Neural progenitor cell (in vitro differentiated cells): ENCODE measurements around the gene ODAD4. TPM values are rescaled to one million over a fixed set of nuclear protein-coding genes. Genes with fewer than 3 reads are reported as not detected.
A peak's percentile ranks its signal among the peaks of the same experiment; 100 is the strongest.

Source experiments
- DNase-seq: peaks from one replicate; pipeline ENCODE4 v3.0.0-alpha.2; 2016; ENCODE audit warnings: low spot score
- H2AFZ ChIP-seq: fragments of 200-600 bp; sonication (generic); replicated peaks from 2 replicates; pipeline ENCODE4 v1.6.1; 2016; ENCODE audit warnings: antibody characterized with exemption
- H3F3A ChIP-seq: fragments of 200-600 bp; sonication (generic); 2 replicates; pipeline ENCODE4 v1.6.1; 2016; ENCODE audit warnings: antibody characterized with exemption, low read depth
- H3K27ac ChIP-seq: fragments of 200-600 bp; sonication (generic); 2 replicates; pipeline ENCODE4 v1.5.1; 2016; ENCODE audit warnings: mild to moderate bottlenecking
- H3K27me3 ChIP-seq: fragments of 200-600 bp; sonication (generic); 2 replicates; pipeline ENCODE4 v1.6.1; 2016; ENCODE audit warnings: mild to moderate bottlenecking, moderate library complexity
- H3K36me3 ChIP-seq: fragments of 200-600 bp; sonication (generic); 2 replicates; pipeline ENCODE4 v1.5.1; 2016
- H3K4me1 ChIP-seq: fragments of 200-600 bp; sonication (generic); 2 replicates; pipeline ENCODE4 v1.6.1; 2016; ENCODE audit warnings: mixed run types
- H3K4me2 ChIP-seq: fragments of 200-600 bp; sonication (generic); 2 replicates; pipeline ENCODE4 v1.6.1; 2016
- H3K4me3 ChIP-seq: fragments of 200-600 bp; sonication (generic); 2 replicates; pipeline ENCODE4 v1.5.1; 2016
- H3K79me2 ChIP-seq: fragments of 200-600 bp; sonication (generic); 2 replicates; pipeline ENCODE4 v1.6.1; 2016; ENCODE audit warnings: low read depth
- H3K9ac ChIP-seq: fragments of 200-600 bp; sonication (generic); 2 replicates; pipeline ENCODE4 v1.6.1; 2016
- H3K9me3 ChIP-seq: fragments of 200-600 bp; sonication (generic); 2 replicates; pipeline ENCODE4 v1.5.1; 2016; ENCODE audit warnings: low read depth
- H4K20me1 ChIP-seq: fragments of 200-600 bp; sonication (generic); 2 replicates; pipeline ENCODE4 v1.6.1; 2016; ENCODE audit warnings: low read depth
- H3K27ac Mint-ChIP-seq: 3 replicates; pipeline ENCODE4 v1.8.0; 2021; ENCODE audit warnings: mixed read lengths
- H3K27me3 Mint-ChIP-seq: 2 replicates; pipeline ENCODE4 v1.8.0; 2022; ENCODE audit warnings: low read depth, mild to moderate bottlenecking, inconsistent platforms, moderate library complexity, mixed read lengths; ENCODE audit not compliant: insufficient read depth
- H3K36me3 Mint-ChIP-seq: 3 replicates; pipeline ENCODE4 v1.8.0; 2021; ENCODE audit warnings: mixed read lengths
- H3K4me1 Mint-ChIP-seq: 3 replicates; pipeline ENCODE4 v1.8.0; 2021; ENCODE audit warnings: mixed read lengths
- H3K4me3 Mint-ChIP-seq: 3 replicates; pipeline ENCODE4 v1.8.0; 2021; ENCODE audit warnings: mild to moderate bottlenecking, moderate library complexity, mixed read lengths
- H3K9me3 Mint-ChIP-seq: 3 replicates; pipeline ENCODE4 v1.8.0; 2020; ENCODE audit warnings: mixed read lengths
- CTCF ChIP-seq: fragments of 200-600 bp; sonication (generic); IDR thresholded peaks from 2 replicates; pipeline ENCODE4 v1.5.1; 2017; ENCODE audit warnings: antibody characterized with exemption, mild to moderate bottlenecking
- EZH2 ChIP-seq: fragments of 200-600 bp; sonication (generic); IDR thresholded peaks from 2 replicates; pipeline ENCODE4 v1.6.1; 2017; ENCODE audit warnings: antibody characterized with exemption, mild to moderate bottlenecking, moderate library complexity
- EZH2phosphoT487 ChIP-seq: fragments of 200-600 bp; sonication (generic); IDR thresholded peaks from 2 replicates; pipeline ENCODE4 v1.6.1; 2017; ENCODE audit warnings: antibody characterized with exemption
- total RNA-seq: library from RNA; depleted of rRNA; stranded (reverse); fragments of >200 nt; gene quantifications from 2 replicates; pipeline ENCODE4 v1.2.3, GENCODE V29; 2015; ENCODE audit warnings: low replicate concordance

Gene ODAD4
- total RNA-seq, 1 donor from 2014 or later = 4.1 TPM

GRCh38 chr17:41917192-41917591 lies 13.2 kb upstream of the ODAD4 start:
- peak overlapping the region; percentile 78 for H3K9ac ChIP-seq
- peaks cover 66% of the 10 kb centered on the region for H3K79me2 ChIP-seq
- peak; percentile 29 for DNase-seq
- peak overlapping the region; percentile 17 for H3K27ac Mint-ChIP-seq
- peaks cover 2% of the 10 kb centered on the region for H3K27me3 Mint-ChIP-seq
- peaks cover 41% of the 10 kb centered on the region for H3K4me1 Mint-ChIP-seq
- no peak for TF ChIP-seq CTCF
- no peak for TF ChIP-seq EZH2
- no peak for TF ChIP-seq EZH2phosphoT487
- peak overlapping the region; percentile 94 for H3K4me3 ChIP-seq
- H3K9me3 Mint-ChIP-seq = no peaks in the 10 kb centered on the region
- peaks cover 19% of the 10 kb centered on the region for H3K36me3 Mint-ChIP-seq
- H3K4me3 Mint-ChIP-seq = peak overlapping the region; percentile 92
- H3K27ac ChIP-seq = no peak overlapping the region
- H3K4me2 ChIP-seq = peak overlapping the region; percentile 91
- no peak overlapping the region for H2AFZ ChIP-seq
- peaks cover 61% of the 10 kb centered on the region for H4K20me1 ChIP-seq
- no peaks in the 10 kb centered on the region for H3K9me3 ChIP-seq
- no peaks in the 10 kb centered on the region for H3K27me3 ChIP-seq
- peaks cover 48% of the 10 kb centered on the region for H3K4me1 ChIP-seq
- no peaks in the 10 kb centered on the region for H3K36me3 ChIP-seq
- H3F3A ChIP-seq = peaks cover 22% of the 10 kb centered on the region

- peaks cover 60% of the 10 kb centered on the region for H3K79me2 ChIP-seq
- peaks cover 46% of the 10 kb centered on the region for H3K4me1 Mint-ChIP-seq
- peaks cover 13% of the 10 kb centered on the region for H3K36me3 Mint-ChIP-seq
These were observed 12.6 kb upstream of the ODAD4 start for GRCh38 chr17:41917679-41918313.

GRCh38 chr17:41918314-41919164 lies 11.9 kb upstream of the ODAD4 start, which contains the start of gene ACLY:
Gene ACLY (minus strand): TSS chr17:41918951. CDS start chr17:41913873, 5,078 bp downstream.
- peak within 1 kb of the TSS; percentile 78 for H3K9ac ChIP-seq
- peaks cover 47% of the 10 kb centered on the region for H4K20me1 ChIP-seq
- H3K79me2 ChIP-seq = peaks cover 52% of the 10 kb centered on the region
- TF ChIP-seq EZH2phosphoT487 (no peak), CTCF (no peak), EZH2 (no peak)
- no peaks in the 10 kb centered on the region for H3K9me3 ChIP-seq
- Mint-ChIP-seq H3K36me3 (peaks cover 9% of the 10 kb centered on the region), H3K4me3 (peak within 1 kb of the TSS; percentile 92), H3K4me1 (peaks cover 48% of the 10 kb centered on the region), H3K27ac (peak within 1 kb of the TSS; percentile 69), H3K9me3 (no peaks in the 10 kb centered on the region), H3K27me3 (peaks cover under 1% of the 10 kb centered on the region)
- H3K4me1 ChIP-seq = peaks cover 48% of the 10 kb centered on the region
- no peaks in the 10 kb centered on the region for H3K27me3 ChIP-seq
- peak; percentile 100 for DNase-seq
- H3K4me2 ChIP-seq = peak within 1 kb of the TSS; percentile 91
- peak within 1 kb of the TSS; percentile 87 for H3K27ac ChIP-seq
- peak within 1 kb of the TSS; percentile 30 for H2AFZ ChIP-seq
- H3F3A ChIP-seq = peaks cover 22% of the 10 kb centered on the region
- peak within 1 kb of the TSS; percentile 94 for H3K4me3 ChIP-seq
- no peaks in the 10 kb centered on the region for H3K36me3 ChIP-seq

More at GRCh38 chr17:41917679-41918313, 12.6 kb upstream of the ODAD4 start:
- no peaks in the 10 kb centered on the region for H3K9me3 Mint-ChIP-seq
- H3K27ac Mint-ChIP-seq = peak overlapping the region; percentile 17
- Histone ChIP-seq H3F3A (peaks cover 22% of the 10 kb centered on the region), H3K4me3 (peak overlapping the region; percentile 94), H3K27me3 (no peaks in the 10 kb centered on the region), H3K27ac (no peak overlapping the region), H3K4me1 (peaks cover 48% of the 10 kb centered on the region), H4K20me1 (peaks cover 54% of the 10 kb centered on the region), H3K4me2 (peak overlapping the region; percentile 91), H2AFZ (no peak overlapping the region), H3K9ac (peak overlapping the region; percentile 78), H3K9me3 (no peaks in the 10 kb centered on the region), H3K36me3 (no peaks in the 10 kb centered on the region)
- peaks cover 2% of the 10 kb centered on the region for H3K27me3 Mint-ChIP-seq
- H3K4me3 Mint-ChIP-seq = peak overlapping the region; percentile 92
- peak; percentile 54 for DNase-seq
- no peak for TF ChIP-seq EZH2phosphoT487
- no peak for TF ChIP-seq CTCF
- TF ChIP-seq EZH2 = no peak
